CD4-positive, alpha-beta T cell treated with Interferon gamma for 1 hour (primary cell): ENCODE results near the gene ANO10.
"Not testable (repeated sequence)": the region's sequence is repeated elsewhere in the genome, so short reads cannot be mapped to it uniquely, and the experiment has no call there.

Experiments used
- DNase-seq: peaks from one replicate; pipeline ENCODE4 v3.0.0-alpha.2; 2020

The ANO10 gene

DNA sequence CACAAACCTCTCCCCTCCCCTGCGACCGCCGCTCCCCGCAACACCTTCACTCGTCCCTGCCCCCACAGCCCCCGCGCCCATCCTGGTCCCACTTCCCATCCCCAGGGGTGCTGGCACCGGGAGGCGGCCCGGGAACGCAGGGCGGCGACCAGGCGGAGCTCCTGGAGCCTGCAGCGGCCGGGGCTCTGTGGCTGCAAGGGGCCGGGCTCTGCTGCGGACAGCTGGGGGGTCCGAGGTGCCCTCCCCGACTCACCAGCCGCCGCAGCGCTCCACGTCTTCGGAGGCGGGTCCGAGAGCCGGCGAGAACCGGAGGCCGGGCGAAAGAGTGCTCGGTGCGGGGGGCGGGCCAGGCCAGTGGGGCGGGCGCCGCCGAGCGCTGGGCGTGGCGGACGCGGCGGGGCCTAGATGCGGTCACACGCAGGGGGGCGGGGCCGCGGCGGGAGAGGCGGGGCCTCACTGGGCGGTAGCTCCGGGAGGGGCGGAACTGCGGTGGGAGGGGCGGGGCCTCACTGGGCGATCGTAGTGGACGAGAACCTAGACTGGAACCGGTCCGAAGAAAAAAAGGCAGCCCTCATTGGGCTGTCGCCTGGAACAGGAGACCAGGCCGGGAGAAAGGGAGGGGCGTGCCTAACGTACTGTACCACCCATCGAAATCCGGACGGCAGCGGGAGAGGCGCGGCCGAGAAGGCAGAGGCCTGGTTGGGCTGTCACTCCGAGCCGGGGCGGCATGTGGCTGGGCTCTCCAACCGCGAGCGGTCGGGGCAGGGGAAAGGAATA is at the start of gene ANO10:
Gene ANO10 (minus strand): TSS at position 356 of the 777 bp plus-strand sequence. CDS start 16,159 bp downstream, outside the sequence.
- peak; percentile 94 for DNase-seq

- DNase-seq: no peak
Observed at GRCh38 chr3:43670635-43671522, 49.1 kb upstream of the ANO10 start.

- not testable (repeated sequence) for DNase-seq
Observed at GRCh38 chr3:43665011-43665410, 43.2 kb upstream of the ANO10 start.

- DNase-seq: not testable (repeated sequence)
Observed at GRCh38 chr3:43661376-43661775, 39.6 kb upstream of the ANO10 start.

DNA sequence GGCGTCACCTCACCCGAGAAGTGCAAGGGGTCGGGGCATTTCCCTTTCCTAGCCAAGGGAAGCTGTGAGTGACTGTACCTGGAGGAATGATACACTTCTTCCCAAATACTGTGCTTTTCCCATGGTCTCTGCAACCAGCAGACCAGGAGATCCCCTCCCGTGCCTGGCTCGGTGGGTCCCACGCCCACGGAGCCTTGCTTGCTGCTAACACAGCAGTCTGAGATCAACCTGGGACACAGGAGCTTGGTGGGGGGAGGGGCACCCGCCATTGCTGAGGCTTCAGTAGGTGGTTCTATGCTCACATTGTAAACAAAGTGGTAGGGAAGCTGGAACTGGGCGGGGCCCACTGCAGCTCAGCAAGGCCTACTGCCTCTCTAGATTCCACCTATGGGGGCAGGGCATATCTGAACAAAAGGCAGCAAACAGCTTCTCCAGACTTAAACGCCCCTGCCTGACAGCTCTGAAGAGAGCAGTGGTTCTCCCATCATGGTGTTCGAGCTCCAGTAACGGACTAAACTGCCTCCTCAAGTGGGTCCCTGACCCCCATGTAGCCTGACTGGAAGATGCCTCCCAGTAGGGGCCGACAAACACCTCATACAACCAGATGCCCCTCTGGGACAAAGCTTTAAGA is 37.6 kb upstream of the ANO10 start:
- DNase-seq: no peak

DNA sequence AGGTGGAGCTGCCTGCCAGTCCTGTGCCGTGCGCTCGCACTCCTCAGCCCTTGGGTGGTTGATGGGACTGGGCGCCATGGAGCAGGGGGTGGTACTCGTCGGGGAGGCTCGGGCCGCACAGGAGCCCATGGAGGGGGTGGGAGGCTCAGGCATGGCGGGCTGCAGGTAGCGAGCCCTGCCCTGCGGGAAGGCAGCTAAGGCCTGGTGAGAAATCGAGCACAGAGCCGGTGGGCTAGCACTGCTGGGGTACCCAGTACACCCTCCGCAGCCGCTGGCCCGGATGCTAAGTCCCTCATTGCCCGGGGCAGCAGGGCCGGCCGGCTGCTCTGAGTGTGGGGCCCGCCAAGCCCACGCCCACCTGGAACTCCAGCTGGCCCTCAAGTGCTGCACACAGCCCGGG is 34.6 kb upstream of the ANO10 start:
- not testable (repeated sequence) for DNase-seq

- no peak for DNase-seq
Observed at GRCh38 chr3:43650345-43650744, 28.5 kb upstream of the ANO10 start.

GRCh38 chr3:43649365-43649968 is 27.7 kb upstream of the ANO10 start:
- DNase-seq: no peak

- no peak for DNase-seq
Observed at GRCh38 chr3:43648957-43649356, 27.1 kb upstream of the ANO10 start.

- no peak for DNase-seq
Observed at GRCh38 chr3:43647331-43648166, 25.7 kb upstream of the ANO10 start.

DNA sequence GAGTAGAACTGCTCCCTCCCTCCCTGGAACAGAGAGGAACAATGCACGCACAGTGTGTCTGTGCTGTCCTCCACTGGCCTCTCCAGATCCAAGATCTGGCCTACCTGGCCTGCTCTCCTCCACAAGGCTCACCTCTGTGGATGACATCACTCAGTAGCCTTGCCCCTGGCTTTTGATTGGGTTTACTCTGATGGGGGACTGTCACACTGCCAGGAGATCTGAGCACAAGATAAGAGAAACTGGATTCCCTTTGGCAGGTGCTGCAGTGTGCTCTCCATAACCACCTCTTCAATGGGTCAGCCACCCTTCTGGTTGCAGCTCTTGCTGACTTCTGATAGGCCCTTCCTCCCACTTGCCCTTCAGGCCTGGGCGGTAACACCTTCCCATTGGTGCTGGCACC is 22.6 kb upstream of the ANO10 start:
- DNase-seq: no peak

DNA sequence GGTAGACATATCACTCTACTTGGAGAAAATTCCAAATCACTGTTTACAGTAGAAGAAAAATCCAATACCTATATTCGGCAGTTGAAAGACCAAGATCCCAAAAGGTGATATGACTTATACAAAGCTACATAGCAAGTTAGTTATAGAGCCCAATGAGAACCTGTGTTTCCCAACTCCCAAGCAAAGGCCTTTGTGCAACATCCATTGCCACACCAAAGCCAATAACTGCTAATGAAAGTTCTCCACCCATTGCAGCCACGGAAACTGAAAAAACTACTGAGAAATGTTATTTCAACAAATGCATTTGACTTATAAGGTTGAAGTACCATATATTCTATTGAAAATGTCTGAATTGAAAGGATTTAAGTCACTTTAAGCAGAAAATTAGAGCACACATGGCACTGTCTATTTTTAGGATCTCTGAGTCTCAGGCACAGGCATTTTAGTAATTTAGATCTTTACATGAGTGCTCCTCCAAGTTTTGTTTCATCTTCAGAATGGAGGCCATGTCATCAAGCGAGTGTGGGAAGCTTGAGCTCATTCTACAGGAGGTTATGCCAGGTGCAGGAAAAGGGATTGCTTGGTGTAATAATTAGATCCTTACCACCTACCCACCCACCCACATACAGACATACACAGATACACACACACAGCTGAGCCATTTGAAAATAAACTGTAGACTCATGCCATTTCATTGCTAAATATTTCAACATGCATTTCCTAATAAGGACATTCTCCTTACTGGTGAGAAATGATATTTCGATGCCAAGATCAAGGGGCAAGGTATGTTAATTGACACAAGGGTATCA is 19.7 kb upstream of the ANO10 start:
- DNase-seq: no peak

- DNase-seq: no peak
Observed at GRCh38 chr3:43640681-43641080, 18.9 kb upstream of the ANO10 start.

- peak; percentile 7 for DNase-seq
Observed at GRCh38 chr3:43638594-43639447, 17.0 kb upstream of the ANO10 start.

GRCh38 chr3:43637702-43638101 is 15.9 kb upstream of the ANO10 start:
- DNase-seq: no peak

GRCh38 chr3:43632986-43633385 is 11.2 kb upstream of the ANO10 start:
- DNase-seq: no peak

GRCh38 chr3:43632269-43632733 is 10.5 kb upstream of the ANO10 start:
- DNase-seq: no peak

DNA sequence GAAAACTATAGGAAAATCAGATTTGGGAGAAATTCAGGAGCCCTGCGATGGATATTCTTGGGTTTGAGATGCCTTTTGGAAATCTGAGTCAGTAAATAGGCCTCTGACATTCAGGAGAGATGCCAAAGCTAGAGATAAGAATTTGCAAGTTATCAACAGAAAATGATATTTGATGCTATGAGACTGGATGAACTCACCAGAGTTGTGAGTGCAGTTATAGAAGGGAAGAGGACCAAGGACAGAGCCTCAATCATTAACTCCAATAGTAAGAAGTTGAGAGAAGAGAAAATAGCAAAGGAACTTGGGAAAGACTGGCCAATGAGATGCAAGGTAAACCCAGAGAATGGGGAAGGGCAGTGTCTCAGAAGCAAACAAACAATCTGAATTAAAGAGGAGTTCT is 7.9 kb upstream of the ANO10 start:
- DNase-seq: no peak

DNA sequence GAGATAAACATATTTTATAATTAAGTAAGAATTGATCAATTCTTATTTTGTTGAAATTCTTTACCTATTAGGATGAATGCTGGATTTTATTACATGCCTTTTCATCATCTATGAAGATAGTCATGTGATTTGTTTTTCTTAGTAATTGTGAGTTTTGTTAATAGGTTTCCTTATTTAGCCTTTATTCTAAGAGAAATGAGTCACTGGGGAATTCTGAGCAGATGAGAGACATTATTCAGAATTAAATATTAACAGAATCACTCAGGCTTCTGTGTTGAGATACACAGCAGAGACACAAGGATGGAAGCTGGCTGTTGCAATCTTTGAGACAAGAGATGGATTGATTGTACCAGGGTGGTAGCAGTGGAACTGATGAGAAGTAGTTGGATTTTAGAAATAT is 7.4 kb upstream of the ANO10 start:
- no peak for DNase-seq

DNA sequence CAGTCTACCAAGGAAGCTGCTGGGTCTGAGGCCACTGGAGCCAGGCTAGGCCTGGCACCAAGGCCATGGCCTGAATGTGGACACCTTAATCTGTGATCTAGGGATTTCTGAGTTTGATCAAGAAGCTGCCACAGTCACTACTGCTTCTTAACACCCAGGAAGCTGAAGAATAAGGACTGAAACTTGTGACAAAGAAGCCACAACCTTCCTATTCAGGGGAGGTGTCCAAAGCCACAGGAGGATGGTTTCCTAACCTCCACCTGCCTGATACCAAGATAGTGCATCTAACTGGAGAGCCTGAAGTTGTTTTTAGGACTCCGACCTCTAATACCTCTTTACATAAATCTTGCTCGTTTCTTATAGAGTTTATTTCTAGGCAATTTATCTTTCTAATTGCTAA is 5.5 kb upstream of the ANO10 start:
- no peak for DNase-seq
